Hepatocyte (in vitro differentiated cells): ENCODE measurements around the gene TRAF2.
"Not testable (repeated sequence)": the region's sequence is repeated elsewhere in the genome, so short reads cannot be mapped to it uniquely, and the experiment has no call there.

ENCODE experiments used
- CTCF ChIP-seq: fragments of 200-600 bp; sonication (generic); IDR thresholded peaks from 2 replicates; pipeline ENCODE4 v1.5.1; 2016; ENCODE audit warnings: antibody characterized with exemption, mild to moderate bottlenecking; ENCODE audit not compliant: poor library complexity
- EZH2 ChIP-seq: fragments of 200-600 bp; sonication (generic); IDR thresholded peaks from 2 replicates; pipeline ENCODE4 v1.6.1; 2016; ENCODE audit warnings: antibody characterized with exemption, mild to moderate bottlenecking, borderline replicate concordance

GRCh38 chr9:136882947-136883283 lies 3.4 kb upstream of the TRAF2 start:
- TF ChIP-seq CTCF, EZH2: not testable (repeated sequence)
